AG04449 (cell line): ENCODE measurements around the gene AMBRA1.

Experiments used
- CTCF ChIA-PET: fragments of 350-600 bp; formaldehyde crosslinking; extraction: SDS; loops from one replicate; lab custom pipeline; 2021; ENCODE audit warnings: antibody characterized with exemption; lab: Yijun Ruan, JAX
- POLR2A ChIA-PET: fragments of 400-600, 350-600 bp; formaldehyde crosslinking; extraction: SDS; loops from one replicate; lab custom pipeline; 2020; ENCODE audit warnings: antibody characterized with exemption, inconsistent platforms; lab: Yijun Ruan, JAX
- DNase-seq: peaks from one replicate; pipeline ENCODE4 v3.0.0-alpha.2; 2010; ENCODE audit warnings: low read depth, low spot score
- H3K4me3 ChIP-seq: 2 replicates; pipeline ENCODE4 v1.5.1; 2011; ENCODE audit warnings: low read depth, mild to moderate bottlenecking, control low read depth, low read length
- TF ChIP-seq, protein P1 (sequence below): IDR thresholded peaks from one replicate; pipeline ENCODE4 v1.5.1; 2011; ENCODE audit warnings: mild to moderate bottlenecking, moderate library complexity, low read length, control low read depth, inconsistent platforms; ENCODE audit not compliant: insufficient read depth; ENCODE audit errors: missing control alignments

Gene AMBRA1

GRCh38 chr11:46386674-46387073 is 207.1 kb downstream of the AMBRA1 start:
- DNase-seq: no peak
- no peak overlapping the region for H3K4me3 ChIP-seq
- ChIA-PET POLR2A (no interaction called here), CTCF (interaction anchor here (1.2 to 7.5 kb wide), 13 partner anchors 13 to 232 kb away, joined by 3 to 103 read pairs (median 8); partner anchors contain the start of genes ATG13 and HARBI1)
- TF ChIP-seq, protein P1, sequence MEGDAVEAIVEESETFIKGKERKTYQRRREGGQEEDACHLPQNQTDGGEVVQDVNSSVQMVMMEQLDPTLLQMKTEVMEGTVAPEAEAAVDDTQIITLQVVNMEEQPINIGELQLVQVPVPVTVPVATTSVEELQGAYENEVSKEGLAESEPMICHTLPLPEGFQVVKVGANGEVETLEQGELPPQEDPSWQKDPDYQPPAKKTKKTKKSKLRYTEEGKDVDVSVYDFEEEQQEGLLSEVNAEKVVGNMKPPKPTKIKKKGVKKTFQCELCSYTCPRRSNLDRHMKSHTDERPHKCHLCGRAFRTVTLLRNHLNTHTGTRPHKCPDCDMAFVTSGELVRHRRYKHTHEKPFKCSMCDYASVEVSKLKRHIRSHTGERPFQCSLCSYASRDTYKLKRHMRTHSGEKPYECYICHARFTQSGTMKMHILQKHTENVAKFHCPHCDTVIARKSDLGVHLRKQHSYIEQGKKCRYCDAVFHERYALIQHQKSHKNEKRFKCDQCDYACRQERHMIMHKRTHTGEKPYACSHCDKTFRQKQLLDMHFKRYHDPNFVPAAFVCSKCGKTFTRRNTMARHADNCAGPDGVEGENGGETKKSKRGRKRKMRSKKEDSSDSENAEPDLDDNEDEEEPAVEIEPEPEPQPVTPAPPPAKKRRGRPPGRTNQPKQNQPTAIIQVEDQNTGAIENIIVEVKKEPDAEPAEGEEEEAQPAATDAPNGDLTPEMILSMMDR: no peak

DNA sequence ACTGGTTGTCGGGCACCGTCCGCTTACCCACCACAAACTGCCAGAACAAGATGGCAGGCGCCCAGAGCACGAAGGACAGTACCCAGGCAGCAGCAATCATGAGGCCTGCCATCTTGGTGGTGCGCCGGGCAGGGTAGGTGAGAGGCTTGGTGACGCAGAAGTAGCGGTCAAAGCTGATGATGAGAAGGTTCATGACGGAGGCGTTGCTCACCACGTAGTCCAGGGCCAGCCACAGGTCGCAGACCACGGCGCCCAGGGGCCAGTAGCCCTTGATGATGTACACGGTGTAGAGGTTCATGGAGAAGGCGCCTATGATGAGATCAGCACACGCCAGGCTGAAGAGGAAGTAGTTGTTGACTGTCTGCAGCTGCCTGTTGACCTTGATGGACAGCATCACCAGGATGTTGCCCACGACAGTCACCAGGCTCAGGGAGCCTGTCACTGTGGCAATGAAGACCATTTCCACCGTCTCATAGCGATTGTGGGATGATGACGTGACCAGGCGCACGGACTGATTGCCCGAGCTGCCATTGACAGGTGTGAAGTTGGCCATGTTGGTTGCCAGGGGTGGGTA is 207.7 kb downstream of the AMBRA1 start:
- H3K4me3 ChIP-seq: no peak overlapping the region
- TF ChIP-seq, protein P1: no peak
- no peak for DNase-seq
- POLR2A ChIA-PET: no interaction called here
- CTCF ChIA-PET: interaction anchor here (1.6 to 7.5 kb wide), 6 partner anchors 17 to 233 kb away, joined by 5 to 103 read pairs (median 46); partner anchors contain the start of genes ATG13 and HARBI1

GRCh38 chr11:46385169-46386004 is 208.4 kb downstream of the AMBRA1 start:
- ChIA-PET POLR2A (no interaction called here), CTCF (interaction anchor here (1.6 to 5.2 kb wide), 2 partner anchors 16 to 150 kb away, joined by 5 to 62 read pairs; no protein-coding TSS in a partner anchor)
- H3K4me3 ChIP-seq: no peak overlapping the region
- DNase-seq: no peak
- TF ChIP-seq, protein P1: no peak

DNA sequence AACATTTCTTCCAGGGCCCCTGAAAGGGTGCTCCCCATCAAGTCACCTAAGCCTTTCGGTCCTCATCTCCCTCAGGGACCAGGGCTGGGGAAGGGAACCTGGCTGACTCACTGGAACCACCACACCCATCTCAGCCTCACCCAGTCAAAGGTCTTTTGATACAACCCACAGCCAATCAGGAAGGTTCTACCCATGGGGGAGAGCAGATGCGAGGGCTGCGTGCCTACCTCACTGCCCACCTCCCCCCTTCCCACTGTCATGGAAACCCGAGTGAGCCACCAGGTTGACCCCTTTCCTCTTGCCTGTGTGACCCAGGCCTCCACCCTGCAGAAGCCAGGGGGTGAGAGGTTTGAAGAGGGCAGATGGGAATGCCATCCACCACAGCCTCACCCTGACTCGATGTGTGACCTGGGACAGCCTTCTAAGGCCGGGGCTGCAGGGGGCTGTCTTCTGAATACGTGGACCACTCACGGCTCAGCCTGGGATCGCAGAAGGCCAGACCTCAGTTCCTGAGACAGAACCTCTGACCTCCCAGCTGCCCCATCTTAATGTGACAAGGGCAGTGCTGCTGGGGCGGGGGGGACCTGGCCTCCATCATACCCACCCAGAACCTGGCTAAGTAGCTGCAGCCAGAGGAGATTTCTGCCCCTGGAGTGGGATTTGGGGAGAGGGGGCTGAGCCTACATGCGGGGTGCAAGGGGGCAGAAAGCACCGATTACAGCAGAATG is 209.7 kb downstream of the AMBRA1 start:
- H3K4me3 ChIP-seq: no peak overlapping the region
- CTCF ChIA-PET: interaction anchor here (0.6 to 2.4 kb wide), 21 partner anchors 8 to 432 kb away, joined by 3 to 32 read pairs (median 5); partner anchors contain the start of gene CHRM4
- TF ChIP-seq, protein P1: no peak
- DNase-seq: no peak
- POLR2A ChIA-PET: no interaction called here

- ChIA-PET POLR2A (no interaction called here), CTCF (interaction anchor here (0.6 to 2.4 kb wide), 29 partner anchors 9 to 433 kb away, joined by 3 to 32 read pairs (median 4); partner anchors contain the start of gene CHRM4)
- TF ChIP-seq, protein P1: no peak
- no peak for DNase-seq
- no peak overlapping the region for H3K4me3 ChIP-seq
Observed at GRCh38 chr11:46383404-46383758, 210.4 kb downstream of the AMBRA1 start.
